CD14-positive monocyte (primary cell): ENCODE measurements around the gene SIRT7. TPM values are rescaled to one million over a fixed set of nuclear protein-coding genes. Genes with fewer than 3 reads are reported as not detected.

Experiments used
- DNase-seq, 3 donors: peaks; one replicate each; pipeline ENCODE4 v3.0.0-alpha.2; 2011 to 2022
- H2AFZ ChIP-seq: 2 replicates; pipeline ENCODE4 v1.6.0; 2012; ENCODE audit warnings: mild to moderate bottlenecking, low read depth, low read length, inconsistent platforms; ENCODE audit not compliant: insufficient read depth, poor library complexity, severe bottlenecking
- H3K27ac ChIP-seq, 2 donors: 1 replicate in 1 of 2; 2 replicates in 1 of 2; pipeline ENCODE4 v1.5.1; 2012 to 2013; ENCODE audit warnings: low read length in 2 of 2, control low read depth in 1 of 2, inconsistent platforms in 1 of 2, low read depth in 1 of 2, mild to moderate bottlenecking in 1 of 2
- H3K27me3 ChIP-seq, 2 donors: one replicate each; pipeline versions ENCODE4 v1.6.0 to v1.6.1; 2011 to 2013; ENCODE audit warnings: low read length in 2 of 2; ENCODE audit not compliant: control insufficient read depth in 2 of 2, insufficient read depth in 2 of 2
- H3K36me3 ChIP-seq, 2 donors: replicated peaks in 1 of 2; 1 replicate in 1 of 2; 2 replicates in 1 of 2; pipeline versions ENCODE4 v1.5.1 to v1.6.1; 2012 to 2013; ENCODE audit warnings: low read length in 2 of 2, control low read depth in 1 of 2, inconsistent platforms in 1 of 2, mild to moderate bottlenecking in 1 of 2; ENCODE audit not compliant: insufficient read depth in 2 of 2, control insufficient read depth in 1 of 2
- H3K4me1 ChIP-seq, 2 donors: 1 replicate in 1 of 2; 2 replicates in 1 of 2; pipeline versions ENCODE4 v1.5.1 to v1.6.1; 2012 to 2013; ENCODE audit warnings: low read length in 2 of 2, control low read depth in 1 of 2, inconsistent platforms in 1 of 2, mild to moderate bottlenecking in 1 of 2, moderate library complexity in 1 of 2; ENCODE audit not compliant: insufficient read depth in 2 of 2, control insufficient read depth in 1 of 2
- H3K4me2 ChIP-seq: replicated peaks from 2 replicates; pipeline ENCODE3; 2012; ENCODE audit warnings: low read length, moderate library complexity, mild to moderate bottlenecking; ENCODE audit not compliant: poor library complexity, severe bottlenecking; ENCODE audit errors: extremely low read depth
- H3K4me3 ChIP-seq, 3 experiments: fragments of 200-600 bp in 1 of 3; sonication (generic) in 1 of 3; replicated peaks in 1 of 3; 1 replicate in 2 of 3; 2 replicates in 1 of 3; pipeline ENCODE4 v1.5.1; 2011 to 2013; ENCODE audit warnings: low read length in 3 of 3, mild to moderate bottlenecking in 3 of 3, control low read depth in 2 of 3, low read depth in 2 of 3, inconsistent platforms in 1 of 3, moderate library complexity in 1 of 3
- H3K79me2 ChIP-seq: 2 replicates; pipeline ENCODE4 v1.6.0; 2012; ENCODE audit warnings: mild to moderate bottlenecking, control low read depth, inconsistent platforms, low read length, moderate library complexity; ENCODE audit not compliant: insufficient read depth
- H3K9ac ChIP-seq: 2 replicates; pipeline ENCODE4 v1.6.0; 2017; ENCODE audit warnings: low read length, mild to moderate bottlenecking; ENCODE audit not compliant: insufficient read depth, poor library complexity, severe bottlenecking
- H3K9me3 ChIP-seq, 2 donors: replicated peaks in 1 of 2; 1 replicate in 1 of 2; 2 replicates in 1 of 2; pipeline versions ENCODE4 v1.5.1 to v1.6.1; 2012 to 2013; ENCODE audit warnings: low read length in 2 of 2, control low read depth in 1 of 2; ENCODE audit not compliant: control insufficient read depth in 1 of 2, insufficient read depth in 1 of 2
- H4K20me1 ChIP-seq: 2 replicates; pipeline ENCODE4 v1.6.0; 2012; ENCODE audit warnings: mild to moderate bottlenecking, low read length, control low read depth, moderate library complexity; ENCODE audit not compliant: insufficient read depth
- H3K27ac Mint-ChIP-seq, 7 donors: one replicate each; pipeline ENCODE4 v1.8.0; 2020; ENCODE audit warnings: mild to moderate bottlenecking in 7 of 7, mixed read lengths in 7 of 7, moderate library complexity in 6 of 7, inconsistent platforms in 2 of 7
- H3K27me3 Mint-ChIP-seq, 3 donors: one replicate each; pipeline ENCODE4 v1.8.0; 2021 to 2022; ENCODE audit warnings: low read depth in 3 of 3, mild to moderate bottlenecking in 3 of 3, mixed read lengths in 3 of 3, moderate library complexity in 3 of 3, inconsistent platforms in 1 of 3
- H3K36me3 Mint-ChIP-seq, 2 donors: one replicate each; pipeline ENCODE4 v1.8.0; 2020; ENCODE audit warnings: mixed read lengths in 2 of 2, inconsistent platforms in 1 of 2, mild to moderate bottlenecking in 1 of 2
- H3K4me1 Mint-ChIP-seq: one replicate; pipeline ENCODE4 v1.8.0; 2020; ENCODE audit warnings: mild to moderate bottlenecking, mixed read lengths
- H3K4me3 Mint-ChIP-seq, 2 donors: one replicate each; pipeline ENCODE4 v1.8.0; 2020; ENCODE audit warnings: mild to moderate bottlenecking in 2 of 2, mixed read lengths in 2 of 2, moderate library complexity in 1 of 2
- H3K9me3 Mint-ChIP-seq, 7 donors: one replicate each; pipeline ENCODE4 v1.8.0; 2020 to 2022; ENCODE audit warnings: mixed read lengths in 7 of 7, mild to moderate bottlenecking in 6 of 7, moderate library complexity in 6 of 7, inconsistent platforms in 2 of 7
- CTCF ChIP-seq: fragments of 200-600 bp; IDR thresholded peaks from one replicate; pipeline ENCODE4 v1.8.0; 2022; ENCODE audit warnings: antibody characterized with exemption, mild to moderate bottlenecking
- WGBS: methylation state at CpG from one replicate; pipeline ENCODE4 v1.1.5; 2013; ENCODE audit warnings: missing lambda C conversion rate; ENCODE audit not compliant: insufficient coverage; 5-methylcytosine and 5-hydroxymethylcytosine counted together
- intact Hi-C, 2 donors: fragments of 100-400 bp; cut with micrococcal nuclease; formaldehyde crosslinking; loops; one replicate each; pipeline versions ENCODE4 v1.15.0 to v1.15.1; 2023
- polyA plus RNA-seq, 3 donors: library from polyadenylated mRNA; depleted of rRNA in 1 of 3; unstranded in 2 of 3; stranded (reverse) in 1 of 3; fragments of 300-500 nt in 2 of 3; fragments of >200 nt in 1 of 3; fragmentation: Illumina TruSeq in 2 of 3; gene quantifications; 1 replicate in 2 of 3; 2 replicates in 1 of 3; pipeline ENCODE4 v1.2.3, GENCODE V29; 2012 to 2021

The SIRT7 gene
- polyA plus RNA-seq, 3 donors = 22.5 to 73.5 (median 23.7) TPM

GRCh38 chr17:81871387-81872230, 46.4 kb downstream of the SIRT7 start:
- Histone ChIP-seq H3K9me3 (no peaks in the 10 kb centered on the region), H3K79me2 (peaks cover 48% of the 10 kb centered on the region), H3K4me1 (peaks cover 34 to 53% of the 10 kb centered on the region in 2 donors), H3K9ac (peak overlapping the region; percentile 99), H3K4me3 (peak overlapping the region; percentile 59 to 89 (median 62)), H2AFZ (peak overlapping the region; percentile 96), H4K20me1 (peaks cover 40% of the 10 kb centered on the region), H3K4me2 (peak overlapping the region; percentile 93), H3K27ac (peak overlapping the region; percentile 77 to 99), H3K27me3 (no peaks in the 10 kb centered on the region), H3K36me3 (peaks cover 21 to 24% of the 10 kb centered on the region in 2 donors)
- intact Hi-C loops = loop anchor here (1.0 to 5.0 kb wide), 4 partner anchors 10 to 56 kb away; partner anchors contain the start of genes MCRIP1 (in 2 of the 2) and MAFG (in 1 of the 2)
- peaks cover 31% of the 10 kb centered on the region for H3K4me1 Mint-ChIP-seq
- no peaks in the 10 kb centered on the region for H3K9me3 Mint-ChIP-seq
- peaks cover 13 to 28% of the 10 kb centered on the region in 2 donors for H3K36me3 Mint-ChIP-seq
- peak overlapping the region; percentile 87 to 93 (median 89) for H3K27ac Mint-ChIP-seq
- peak; percentile 90 to 95 (median 93) for DNase-seq
- H3K27me3 Mint-ChIP-seq = no peaks in the 10 kb centered on the region
- TF ChIP-seq CTCF = peak; percentile 38
- H3K4me3 Mint-ChIP-seq = peak overlapping the region; percentile 79 to 89
- WGBS = under 1% methylated on average over 86 of the region's 86 CpGs

- H3K27ac ChIP-seq = peak within 1 kb of the TSS; percentile 88 to 99
- peaks cover 13 to 28% of the 10 kb centered on the region in 2 donors for H3K36me3 Mint-ChIP-seq
- under 1% methylated on average over 53 of the region's 64 CpGs for WGBS
- intact Hi-C loops = loop anchor here (1.0 to 5.0 kb wide), 4 partner anchors 10 to 56 kb away; partner anchors contain the start of genes MCRIP1 (in 2 of the 2) and MAFG (in 1 of the 2)
- peaks cover 52% of the 10 kb centered on the region for H3K79me2 ChIP-seq
- H3K36me3 ChIP-seq = peaks cover 21 to 24% of the 10 kb centered on the region in 2 donors
- H3K9ac ChIP-seq = peak within 1 kb of the TSS; percentile 99
- no peaks in the 10 kb centered on the region for H3K27me3 Mint-ChIP-seq
- no peak for DNase-seq
- no peaks in the 10 kb centered on the region for H3K27me3 ChIP-seq
- H3K27ac Mint-ChIP-seq = peak within 1 kb of the TSS; percentile 87 to 95 (median 91)
- peaks cover 32% of the 10 kb centered on the region for H3K4me1 Mint-ChIP-seq
- H3K9me3 Mint-ChIP-seq = no peaks in the 10 kb centered on the region
- H3K9me3 ChIP-seq = no peaks in the 10 kb centered on the region
- H2AFZ ChIP-seq = peak within 1 kb of the TSS; percentile 96
- peak within 1 kb of the TSS; percentile 93 for H3K4me2 ChIP-seq
- H4K20me1 ChIP-seq = peaks cover 46% of the 10 kb centered on the region
- H3K4me3 ChIP-seq = peak within 1 kb of the TSS; percentile 89 to 98 (median 94)
- peak within 1 kb of the TSS; percentile 84 to 91 for H3K4me3 Mint-ChIP-seq
- TF ChIP-seq CTCF = no peak
- H3K4me1 ChIP-seq = peaks cover 34 to 53% of the 10 kb centered on the region in 2 donors
Measured at GRCh38 chr17:81870981-81871386, 47.0 kb downstream of the SIRT7 start, which contains the start of gene ARHGDIA. ARHGDIA (minus strand) TSS chr17:81871337; CDS start chr17:81869930, 1,407 bp downstream.
